OCI-LY3 (cell line): ENCODE measurements around the gene BANF2.

Source experiments
- H2AFZ ChIP-seq: fragments of 200-600, 300-600 bp; shearing (Covaris generic); 2 replicates; pipeline ENCODE4 v1.6.0; 2014; ENCODE audit warnings: antibody characterized with exemption, low read depth, low read length
- H3K27ac ChIP-seq: fragments of 200-600, 300-600 bp; sonication (generic); 2 replicates; pipeline ENCODE4 v1.5.1; 2014; ENCODE audit warnings: mild to moderate bottlenecking, low read length, moderate library complexity, mixed read lengths
- H3K27me3 ChIP-seq: fragments of 200-600, 300-600 bp; sonication (generic); 2 replicates; pipeline ENCODE4 v1.6.1; 2014; ENCODE audit warnings: low read depth, low read length, mixed read lengths
- H3K36me3 ChIP-seq: fragments of 200-600, 300-600 bp; sonication (generic); replicated peaks from 2 replicates; pipeline ENCODE3; 2014; ENCODE audit warnings: low read depth, low read length, mixed read lengths
- H3K4me1 ChIP-seq: fragments of 300-600, 200-600 bp; sonication (generic); 2 replicates; pipeline ENCODE4 v1.6.1; 2014; ENCODE audit warnings: low read length, mixed read lengths
- H3K4me2 ChIP-seq: fragments of 200-600, 300-600 bp; sonication (generic); 2 replicates; pipeline ENCODE4 v1.6.1; 2014; ENCODE audit warnings: low read length, mixed read lengths
- H3K4me3 ChIP-seq: fragments of 300-600, 200-600 bp; sonication (generic); 2 replicates; pipeline ENCODE4 v1.5.1; 2014; ENCODE audit warnings: antibody characterized with exemption, mild to moderate bottlenecking, low read length, moderate library complexity
- H3K79me2 ChIP-seq: fragments of 300-600, 200-600 bp; shearing (Covaris generic); 2 replicates; pipeline ENCODE4 v1.6.1; 2014; ENCODE audit warnings: mild to moderate bottlenecking, low read length, mixed read lengths
- H3K9ac ChIP-seq: fragments of 300-600, 200-600 bp; shearing (Covaris generic); 2 replicates; pipeline ENCODE4 v1.6.0; 2014; ENCODE audit warnings: mild to moderate bottlenecking, low read length, moderate library complexity
- H3K9me3 ChIP-seq: fragments of 200-600, 300-600 bp; shearing (Covaris generic); 2 replicates; pipeline ENCODE4 v1.6.1; 2014; ENCODE audit warnings: low read length, mixed read lengths; ENCODE audit not compliant: insufficient read depth
- H4K20me1 ChIP-seq: fragments of 200-600, 300-600 bp; sonication (generic); 2 replicates; pipeline ENCODE4 v1.6.1; 2016; ENCODE audit warnings: low read length, mixed read lengths; ENCODE audit not compliant: insufficient read depth
- EZH2phosphoT487 ChIP-seq: fragments of 200-600 bp; shearing (Covaris generic); IDR thresholded peaks from 2 replicates; pipeline ENCODE4 v1.6.1; 2018; ENCODE audit warnings: antibody characterized with exemption, mixed run types, low read depth
- TF ChIP-seq, protein P1 (sequence below): fragments of 200-600, 300-600 bp; sonication (generic); IDR thresholded peaks from 2 replicates; pipeline ENCODE4 v1.5.1; 2014; ENCODE audit warnings: antibody characterized with exemption, low read length, low read depth

The BANF2 gene

DNA sequence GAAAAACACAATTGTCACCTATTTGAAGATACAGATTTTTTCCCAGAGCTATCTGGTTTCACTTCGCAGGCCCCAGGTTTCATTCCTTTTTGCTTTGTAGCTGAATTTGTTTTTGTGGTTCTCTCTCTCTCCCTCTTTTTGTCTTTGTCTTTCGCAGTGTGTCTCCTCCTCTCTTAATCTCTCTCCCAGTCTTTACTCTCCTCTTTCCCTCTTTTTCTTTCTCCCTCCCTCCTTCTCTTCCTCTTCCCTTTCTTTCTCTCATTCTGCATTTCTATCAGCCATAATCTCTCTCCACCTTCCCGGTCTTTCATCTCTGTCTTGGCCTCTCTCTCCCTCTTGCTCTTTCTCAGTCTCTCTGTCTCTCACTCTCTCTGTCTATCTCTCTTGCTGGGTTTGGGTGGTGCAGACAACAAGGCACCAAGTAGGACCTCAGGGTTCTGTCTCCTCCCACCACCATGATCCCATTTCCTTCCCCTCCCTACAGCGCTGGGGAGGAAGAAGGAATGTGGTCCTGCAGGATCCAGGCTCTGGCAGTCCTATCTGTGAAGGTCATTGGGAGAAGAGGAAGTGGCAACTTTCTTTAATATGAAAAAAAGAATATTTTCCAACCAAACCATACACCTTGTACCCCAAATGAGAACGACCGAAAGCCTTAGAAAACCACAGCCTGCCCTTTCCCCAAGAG lies 63.2 kb downstream of the BANF2 start:
- H3K9me3 ChIP-seq: peaks cover 7% of the 10 kb centered on the region; the same call in 1 of the 2 replicates
- H3K9ac ChIP-seq: no peak overlapping the region
- no peaks in the 10 kb centered on the region for H3K4me1 ChIP-seq
- TF ChIP-seq EZH2phosphoT487: no peak
- TF ChIP-seq, protein P1, sequence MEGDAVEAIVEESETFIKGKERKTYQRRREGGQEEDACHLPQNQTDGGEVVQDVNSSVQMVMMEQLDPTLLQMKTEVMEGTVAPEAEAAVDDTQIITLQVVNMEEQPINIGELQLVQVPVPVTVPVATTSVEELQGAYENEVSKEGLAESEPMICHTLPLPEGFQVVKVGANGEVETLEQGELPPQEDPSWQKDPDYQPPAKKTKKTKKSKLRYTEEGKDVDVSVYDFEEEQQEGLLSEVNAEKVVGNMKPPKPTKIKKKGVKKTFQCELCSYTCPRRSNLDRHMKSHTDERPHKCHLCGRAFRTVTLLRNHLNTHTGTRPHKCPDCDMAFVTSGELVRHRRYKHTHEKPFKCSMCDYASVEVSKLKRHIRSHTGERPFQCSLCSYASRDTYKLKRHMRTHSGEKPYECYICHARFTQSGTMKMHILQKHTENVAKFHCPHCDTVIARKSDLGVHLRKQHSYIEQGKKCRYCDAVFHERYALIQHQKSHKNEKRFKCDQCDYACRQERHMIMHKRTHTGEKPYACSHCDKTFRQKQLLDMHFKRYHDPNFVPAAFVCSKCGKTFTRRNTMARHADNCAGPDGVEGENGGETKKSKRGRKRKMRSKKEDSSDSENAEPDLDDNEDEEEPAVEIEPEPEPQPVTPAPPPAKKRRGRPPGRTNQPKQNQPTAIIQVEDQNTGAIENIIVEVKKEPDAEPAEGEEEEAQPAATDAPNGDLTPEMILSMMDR: no peak
- H3K4me3 ChIP-seq: no peak overlapping the region
- H3K79me2 ChIP-seq: no peaks in the 10 kb centered on the region
- no peak overlapping the region for H2AFZ ChIP-seq
- H3K4me2 ChIP-seq: no peak overlapping the region
- no peaks in the 10 kb centered on the region for H3K36me3 ChIP-seq
- H3K27ac ChIP-seq: no peak overlapping the region
- peaks cover 11% of the 10 kb centered on the region for H3K27me3 ChIP-seq
- H4K20me1 ChIP-seq: no peaks in the 10 kb centered on the region

DNA sequence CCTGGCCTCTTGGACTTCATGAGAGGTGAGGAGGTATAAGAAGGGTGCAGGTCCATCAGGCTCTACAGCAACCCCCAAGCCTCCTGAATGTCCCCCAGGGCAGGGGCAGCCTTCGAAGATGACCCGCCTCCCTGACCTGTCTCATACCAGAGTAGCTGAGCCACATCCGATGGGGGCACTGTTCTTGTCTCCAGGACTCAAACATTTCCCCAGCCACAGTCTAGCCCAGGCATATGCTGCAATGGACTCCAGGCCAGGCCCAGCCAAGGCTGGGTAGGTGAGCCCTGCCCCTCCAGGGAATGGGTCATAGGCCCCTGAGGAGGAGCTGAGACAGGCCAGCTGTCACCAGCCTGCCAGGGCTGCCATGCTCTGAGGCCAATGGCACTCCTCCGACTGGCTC lies 65.3 kb downstream of the BANF2 start:
- Histone ChIP-seq H3K36me3 (no peaks in the 10 kb centered on the region), H4K20me1 (no peaks in the 10 kb centered on the region), H2AFZ (no peak overlapping the region), H3K4me1 (no peaks in the 10 kb centered on the region), H3K27ac (no peak overlapping the region), H3K4me3 (no peak overlapping the region), H3K27me3 (peaks cover 11% of the 10 kb centered on the region), H3K9ac (no peak overlapping the region), H3K79me2 (no peaks in the 10 kb centered on the region), H3K9me3 (no peaks in the 10 kb centered on the region), H3K4me2 (no peak overlapping the region)
- TF ChIP-seq, protein P1: no peak
- TF ChIP-seq EZH2phosphoT487: no peak

DNA sequence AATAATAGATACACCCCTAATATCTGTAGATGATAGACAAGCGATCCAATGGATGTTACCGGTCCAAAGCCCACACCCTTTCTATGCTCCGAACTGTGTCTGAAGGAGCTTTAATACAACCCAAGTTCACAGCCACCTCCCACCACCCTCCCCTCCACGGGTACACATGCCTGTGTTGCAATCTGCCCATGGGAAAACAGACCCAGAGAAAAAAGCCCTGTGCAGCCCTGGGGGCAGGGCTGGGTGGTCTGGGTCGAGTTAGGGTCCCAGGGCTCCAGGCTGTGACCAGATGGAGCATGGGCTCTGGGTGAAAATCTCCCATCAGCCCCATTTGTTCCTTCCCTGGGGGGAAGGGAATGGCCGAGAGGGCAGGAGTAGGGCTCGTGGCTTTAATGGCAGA lies 65.8 kb downstream of the BANF2 start:
- Histone ChIP-seq H3K27ac (no peak overlapping the region), H3K79me2 (no peaks in the 10 kb centered on the region), H3K27me3 (peaks cover 11% of the 10 kb centered on the region), H3K9ac (no peak overlapping the region), H3K36me3 (no peaks in the 10 kb centered on the region), H2AFZ (no peak overlapping the region), H4K20me1 (no peaks in the 10 kb centered on the region), H3K9me3 (no peaks in the 10 kb centered on the region), H3K4me3 (no peak overlapping the region), H3K4me1 (no peaks in the 10 kb centered on the region), H3K4me2 (no peak overlapping the region)
- no peak for TF ChIP-seq EZH2phosphoT487
- TF ChIP-seq, protein P1: no peak

DNA sequence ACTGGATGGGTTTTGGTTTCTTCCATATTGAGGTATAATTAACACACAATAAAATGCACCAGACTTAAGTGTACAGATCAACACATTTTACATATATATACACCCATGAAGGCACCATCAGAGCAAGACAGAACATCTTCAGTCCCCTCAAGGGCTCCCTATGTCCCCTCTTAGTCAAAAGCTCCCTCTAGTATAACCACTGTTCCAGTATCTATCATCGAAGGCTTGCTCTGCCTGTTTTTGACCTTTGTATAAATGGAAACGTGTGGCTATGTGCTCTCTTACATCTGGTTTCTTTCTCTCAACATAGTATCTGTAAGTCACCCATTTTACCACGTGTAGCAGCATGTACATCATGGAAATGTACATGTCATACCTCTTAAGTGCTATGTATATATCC lies 66.5 kb downstream of the BANF2 start:
- TF ChIP-seq, protein P1: no peak
- no peak for TF ChIP-seq EZH2phosphoT487
- H3K27me3 ChIP-seq: peaks cover 11% of the 10 kb centered on the region
- no peaks in the 10 kb centered on the region for H4K20me1 ChIP-seq
- H3K9me3 ChIP-seq: no peaks in the 10 kb centered on the region
- H3K4me3 ChIP-seq: no peak overlapping the region
- no peak overlapping the region for H3K9ac ChIP-seq
- no peaks in the 10 kb centered on the region for H3K79me2 ChIP-seq
- no peak overlapping the region for H3K4me2 ChIP-seq
- H2AFZ ChIP-seq: no peak overlapping the region
- no peaks in the 10 kb centered on the region for H3K4me1 ChIP-seq
- no peak overlapping the region for H3K27ac ChIP-seq
- H3K36me3 ChIP-seq: no peaks in the 10 kb centered on the region
